Activated naive CD4-positive, alpha-beta T cell treated with anti-CD3 and anti-CD28 coated beads, Interleukin-2, amount 50 U/mL, for 72 hours (primary cell): Measurements from ENCODE around the gene BCAR3. TPM values are rescaled to one million over a fixed set of nuclear protein-coding genes. Genes with fewer than 3 reads are reported as not detected.

Experiments used
- ATAC-seq, 2 donors: fragments of 150-1000 bp; cut with Tn5 transposase; 2 replicates each; pipeline ENCODE4 v1.10.0; 2021; ENCODE audit warnings: mild to moderate bottlenecking in 2 of 2, moderate library complexity in 2 of 2
- DNase-seq, 2 donors: peaks; one replicate each; pipeline ENCODE4 v3.0.0; 2021 to 2022; ENCODE audit warnings: low spot score in 2 of 2
- H3K27ac Mint-ChIP-seq, 2 donors: one replicate each; pipeline ENCODE4 v1.8.0; 2022; ENCODE audit warnings: mild to moderate bottlenecking in 2 of 2, mixed read lengths in 2 of 2
- H3K36me3 Mint-ChIP-seq, 2 donors: one replicate each; pipeline ENCODE4 v1.8.0; 2022; ENCODE audit warnings: mixed read lengths in 2 of 2
- H3K9me3 Mint-ChIP-seq, 2 donors: one replicate each; pipeline ENCODE4 v1.8.0; 2022; ENCODE audit warnings: mixed read lengths in 2 of 2
- total RNA-seq, 2 donors: library from RNA; stranded (reverse); gene quantifications; one replicate each; pipeline ENCODE4 v1.2.3, GENCODE V29; 2022

Gene BCAR3
- total RNA-seq, 2 donors from 2014 or later: 0.25 to 0.72 TPM

DNA sequence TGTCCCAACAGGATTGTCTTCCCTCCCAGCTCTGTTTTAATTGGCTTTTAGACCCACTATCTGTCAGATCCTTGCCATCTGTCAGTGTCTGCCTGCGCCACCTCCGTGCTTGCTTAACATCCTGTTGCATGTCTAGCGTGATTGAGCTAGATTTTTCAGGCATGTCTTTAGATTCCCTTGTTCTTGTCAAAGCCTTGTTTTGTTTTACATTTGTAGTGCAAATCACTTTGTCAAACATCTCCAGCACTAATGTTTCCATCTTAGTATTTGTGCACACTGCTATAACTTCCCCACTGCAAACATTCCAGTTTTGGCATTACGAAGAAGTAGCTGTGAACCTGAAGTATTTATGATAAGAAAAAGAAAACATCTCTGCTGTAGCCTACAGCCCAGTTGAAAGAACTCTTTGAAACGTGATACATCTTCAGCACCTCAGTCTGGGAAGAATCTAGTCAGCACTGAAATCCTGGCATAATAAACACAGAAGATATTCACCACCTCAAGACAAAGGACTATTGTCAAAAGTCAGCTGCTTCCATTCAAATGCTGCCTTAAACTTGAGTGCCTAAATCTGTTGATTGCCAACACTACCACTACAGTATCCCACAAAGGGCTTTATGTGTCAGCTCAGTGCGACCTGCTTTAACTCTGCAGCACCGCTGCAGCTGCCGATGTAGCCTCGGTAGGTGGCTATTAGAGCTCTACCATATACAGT is 128.7 kb downstream of the BCAR3 start:
- Mint-ChIP-seq H3K9me3 (no peaks in the 10 kb centered on the region), H3K36me3 (no peaks in the 10 kb centered on the region), H3K27ac (no peak overlapping the region)
- ATAC-seq (no peak), DNase-seq (no peak)

DNA sequence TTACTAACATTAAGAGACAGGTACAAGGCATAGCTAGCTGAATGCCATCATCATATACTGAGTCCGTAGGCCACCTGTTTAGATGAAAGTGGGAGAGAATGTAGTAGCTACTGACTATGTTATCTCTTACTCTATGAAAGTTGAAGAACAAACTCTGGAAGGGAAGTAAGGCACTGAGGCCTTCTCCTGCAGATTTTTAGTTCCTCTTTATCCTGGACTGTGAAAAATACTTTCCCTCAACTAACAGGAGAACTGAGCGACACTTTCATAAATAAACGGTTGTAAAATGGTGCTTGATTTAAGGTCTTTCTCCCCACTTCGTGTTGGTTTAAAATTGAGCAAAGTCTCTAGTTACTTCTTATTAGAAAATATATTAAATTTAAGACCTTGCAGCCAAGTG is 131.8 kb downstream of the BCAR3 start:
- Mint-ChIP-seq H3K27ac (no peak overlapping the region), H3K9me3 (no peaks in the 10 kb centered on the region), H3K36me3 (no peaks in the 10 kb centered on the region)
- ATAC-seq (no peak), DNase-seq (no peak)

DNA sequence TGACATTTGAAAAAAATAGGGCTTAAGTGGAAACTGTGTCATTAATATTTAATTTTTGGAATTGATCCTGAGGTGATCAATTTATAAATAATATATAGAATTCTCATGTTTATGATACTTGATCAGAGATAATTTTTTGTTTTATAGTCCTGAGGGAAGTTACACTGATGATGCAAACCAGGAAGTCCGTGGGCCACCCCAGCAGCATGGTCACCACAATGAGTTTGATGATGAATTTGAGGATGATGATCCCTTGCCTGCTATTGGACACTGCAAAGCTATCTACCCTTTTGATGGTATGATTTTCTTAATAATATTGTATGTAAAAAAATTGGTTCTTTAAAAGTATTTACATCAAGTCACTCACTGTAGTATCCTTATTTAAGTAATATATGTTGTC is 132.5 kb downstream of the BCAR3 start:
- Mint-ChIP-seq H3K36me3 (no peaks in the 10 kb centered on the region), H3K27ac (no peak overlapping the region), H3K9me3 (no peaks in the 10 kb centered on the region)
- no peak for ATAC-seq
- no peak for DNase-seq

DNA sequence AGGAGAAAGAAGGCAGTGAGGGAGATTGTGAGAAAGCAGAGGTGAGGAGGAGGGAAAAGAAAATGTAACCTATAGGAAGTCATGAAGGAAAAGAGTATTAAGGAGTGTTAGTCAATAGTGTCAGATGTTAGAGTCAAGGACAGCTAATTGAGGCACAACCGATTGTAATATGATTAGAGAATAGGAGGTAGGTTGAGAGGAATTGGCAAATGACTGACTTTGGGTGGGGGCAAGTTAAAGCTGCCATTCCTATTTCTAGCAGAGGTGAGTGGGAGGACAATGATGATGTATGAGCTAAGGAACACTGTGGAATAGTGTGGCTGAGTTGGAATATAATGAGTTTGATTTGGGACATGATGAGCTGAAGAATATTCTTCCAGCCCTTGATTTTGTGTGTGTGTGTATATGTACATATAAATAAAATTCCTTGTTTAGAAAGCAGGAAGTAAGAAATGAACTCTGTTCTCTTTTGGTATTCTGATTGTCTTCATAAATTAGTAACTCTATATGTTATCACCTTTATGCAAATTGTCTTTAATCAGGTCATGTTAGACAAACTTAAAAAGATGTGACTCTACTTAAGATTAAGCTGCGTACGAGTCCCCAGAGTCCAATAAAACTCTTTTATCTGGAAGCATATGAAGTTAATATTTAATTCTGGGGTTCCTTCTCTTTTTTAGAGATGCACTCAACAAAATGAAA is 135.3 kb downstream of the BCAR3 start:
- Mint-ChIP-seq H3K36me3 (no peaks in the 10 kb centered on the region), H3K9me3 (no peaks in the 10 kb centered on the region), H3K27ac (no peak overlapping the region)
- ATAC-seq (no peak), DNase-seq (no peak)

DNA sequence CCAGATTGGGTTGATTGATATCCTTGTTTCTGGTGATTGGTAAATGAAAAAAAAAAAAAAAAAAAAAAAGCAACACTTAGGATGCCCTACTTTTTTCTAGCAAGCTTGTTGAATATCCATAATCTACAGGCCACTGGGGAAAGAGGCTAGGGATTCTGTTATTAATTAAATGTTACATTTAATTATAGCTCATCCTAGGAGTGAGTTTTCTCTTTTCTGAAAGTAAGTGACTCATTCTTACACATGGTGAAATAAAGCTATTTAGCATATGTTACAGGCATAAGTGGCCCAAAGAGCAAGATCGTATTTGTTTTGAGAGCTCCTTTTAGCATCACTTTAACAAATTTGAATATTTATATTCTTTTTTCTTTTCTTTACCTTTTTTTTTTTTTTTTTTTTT is 139.2 kb downstream of the BCAR3 start:
- ATAC-seq: no peak
- Mint-ChIP-seq H3K27ac (no peak overlapping the region), H3K9me3 (no peaks in the 10 kb centered on the region), H3K36me3 (no peaks in the 10 kb centered on the region)
- no peak for DNase-seq

DNA sequence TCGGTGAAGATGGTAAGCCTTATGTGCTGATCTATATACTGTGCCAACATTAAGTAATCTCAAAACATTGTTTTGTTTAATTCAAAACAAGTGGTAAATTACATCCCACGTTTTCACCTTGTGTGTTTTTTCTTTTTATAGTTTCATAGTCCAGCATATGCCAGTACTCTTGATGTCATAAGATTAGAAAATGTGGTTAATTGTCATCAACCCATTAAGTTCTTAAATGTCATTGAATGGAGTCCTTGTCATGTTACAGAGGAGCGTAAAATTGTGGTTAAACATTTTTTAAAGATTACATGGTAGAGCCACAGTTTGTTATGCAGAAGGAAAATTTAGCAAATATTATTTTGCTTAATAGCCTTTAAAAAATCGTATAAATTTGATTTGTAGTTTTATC is 140.6 kb downstream of the BCAR3 start:
- DNase-seq (no peak), ATAC-seq (no peak)
- Mint-ChIP-seq H3K9me3 (no peaks in the 10 kb centered on the region), H3K27ac (no peak overlapping the region), H3K36me3 (no peaks in the 10 kb centered on the region)

DNA sequence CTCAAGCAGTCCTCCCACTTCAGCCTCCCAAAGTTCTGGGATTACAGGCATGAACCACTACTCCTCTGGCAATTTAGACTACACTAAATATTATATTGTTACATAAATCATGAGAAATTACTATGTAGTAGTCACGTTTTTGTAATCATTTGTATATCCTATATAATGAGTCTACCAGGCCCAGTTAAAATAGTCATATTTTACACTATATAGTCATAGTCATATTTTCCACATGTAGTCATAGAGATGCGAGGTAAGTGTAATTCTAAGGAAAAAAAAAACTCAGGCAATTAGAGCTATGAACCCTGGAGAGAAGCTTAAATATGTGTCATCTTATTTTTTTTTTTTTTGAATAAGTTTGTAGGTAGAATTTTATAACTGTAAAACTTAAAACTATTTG is 143.7 kb downstream of the BCAR3 start:
- no peak for DNase-seq
- Mint-ChIP-seq H3K9me3 (no peaks in the 10 kb centered on the region), H3K36me3 (no peaks in the 10 kb centered on the region), H3K27ac (no peak overlapping the region)
- ATAC-seq: peak in 1 of 2 donors; percentile 74

DNA sequence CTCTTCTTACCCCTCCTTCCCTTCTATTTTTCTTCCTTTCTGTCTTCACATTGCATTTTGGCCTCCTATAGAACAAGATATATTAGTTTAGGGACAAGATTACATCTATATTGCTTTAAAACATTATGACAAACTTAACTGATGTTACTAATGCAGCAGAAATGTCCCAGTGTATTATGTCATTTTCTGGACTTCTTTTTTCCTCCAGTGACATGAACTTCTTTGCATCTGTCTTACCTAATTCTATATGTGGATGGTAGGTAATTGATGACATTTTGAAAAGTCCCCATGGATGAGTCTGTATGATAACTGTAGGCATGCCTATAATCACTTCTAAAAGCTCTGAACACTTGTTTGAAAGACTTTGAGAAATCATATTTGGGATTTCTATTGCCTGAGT is 144.2 kb downstream of the BCAR3 start:
- no peak overlapping the region for H3K27ac Mint-ChIP-seq
- no peak for ATAC-seq
- no peaks in the 10 kb centered on the region for H3K9me3 Mint-ChIP-seq
- DNase-seq: no peak
- H3K36me3 Mint-ChIP-seq: no peaks in the 10 kb centered on the region

DNA sequence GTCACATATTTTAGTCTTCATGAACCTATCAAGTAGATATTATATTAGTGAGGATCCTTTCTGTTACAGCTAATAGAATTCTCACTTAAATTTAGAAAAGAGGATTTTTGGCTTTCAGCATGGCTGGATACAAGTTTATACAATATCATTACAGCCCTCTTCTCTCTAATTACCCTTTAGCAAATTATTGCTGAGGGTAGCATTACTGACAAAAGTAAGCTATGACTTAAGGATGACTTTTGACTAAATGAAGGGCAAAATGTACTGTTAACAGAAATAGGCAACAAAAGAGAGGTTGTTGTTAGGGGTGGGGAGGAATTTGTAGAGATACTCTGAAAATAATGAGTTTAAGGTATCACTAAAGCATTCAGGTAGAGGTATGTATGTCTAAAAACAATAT is 148.0 kb downstream of the BCAR3 start:
- no peak for ATAC-seq
- Mint-ChIP-seq H3K36me3 (no peaks in the 10 kb centered on the region), H3K9me3 (no peaks in the 10 kb centered on the region), H3K27ac (no peak overlapping the region)
- DNase-seq: no peak

DNA sequence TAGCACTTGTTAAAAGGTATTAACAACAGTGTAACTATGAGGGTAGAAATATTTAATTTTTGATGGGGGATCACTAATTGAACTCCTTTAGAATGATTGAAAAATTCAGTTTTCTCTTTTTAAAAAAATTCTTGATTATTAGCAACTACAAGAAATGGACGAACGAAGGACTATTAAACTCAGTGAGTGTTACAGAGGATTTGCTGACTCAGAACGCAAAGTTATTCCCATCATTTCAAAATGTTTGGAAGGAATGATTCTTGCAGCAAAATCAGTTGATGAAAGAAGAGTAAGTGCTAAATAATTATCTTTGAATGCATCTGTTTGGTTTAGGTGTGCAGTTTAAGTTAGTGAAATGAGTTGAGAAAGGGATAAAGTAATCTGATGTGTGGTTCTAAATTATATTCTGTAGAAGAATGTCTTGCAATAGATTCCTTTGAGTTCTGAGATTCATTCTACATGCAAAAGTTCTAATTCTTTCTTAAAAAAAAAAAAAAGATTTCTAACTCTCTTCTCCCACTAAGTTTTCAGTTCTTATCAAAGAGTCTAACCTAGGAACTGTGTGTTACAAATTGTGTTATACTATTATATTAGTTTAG is 148.8 kb downstream of the BCAR3 start:
- H3K9me3 Mint-ChIP-seq: no peaks in the 10 kb centered on the region
- ATAC-seq (no peak), DNase-seq (no peak)
- no peaks in the 10 kb centered on the region for H3K36me3 Mint-ChIP-seq
- H3K27ac Mint-ChIP-seq: no peak overlapping the region

DNA sequence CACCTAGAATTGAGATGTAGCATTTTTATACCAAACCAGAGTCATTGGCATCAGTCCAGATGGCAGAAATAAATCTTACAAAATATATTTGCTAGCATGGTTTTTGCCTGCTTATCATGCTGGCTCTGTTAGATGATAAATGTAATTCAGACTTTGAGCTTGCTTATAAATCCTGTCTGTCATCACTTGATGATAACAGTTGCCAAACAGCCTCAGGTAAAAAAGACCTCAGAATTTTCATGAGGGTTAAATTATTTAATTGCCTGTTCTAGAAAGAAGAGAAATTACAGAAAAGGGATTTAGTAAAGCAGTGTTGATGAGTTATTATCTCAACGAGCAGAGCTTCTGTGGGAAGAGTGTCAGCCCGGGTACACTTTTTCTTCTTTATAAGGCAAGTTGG is 150.4 kb downstream of the BCAR3 start:
- Mint-ChIP-seq H3K36me3 (no peaks in the 10 kb centered on the region), H3K27ac (no peak overlapping the region), H3K9me3 (no peaks in the 10 kb centered on the region)
- ATAC-seq: no peak
- no peak for DNase-seq

DNA sequence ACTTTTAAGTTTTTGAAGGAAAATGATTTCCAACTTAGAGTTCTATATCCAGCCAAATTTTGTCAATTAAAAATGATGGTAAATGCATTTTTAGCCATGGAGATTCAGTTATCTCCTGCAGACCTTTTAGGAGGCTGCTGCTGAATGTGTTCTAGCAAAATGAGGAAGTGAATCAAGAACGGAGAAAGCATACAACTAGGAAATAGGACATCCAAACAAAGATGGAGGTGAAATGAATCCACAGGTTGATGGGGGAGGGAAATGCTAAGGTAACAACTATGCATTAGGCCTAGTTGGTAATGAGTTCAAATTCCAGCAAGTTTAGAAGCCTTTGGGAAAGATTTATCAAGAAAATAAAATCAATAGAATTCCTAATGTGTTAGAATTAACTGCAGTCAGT is 153.2 kb downstream of the BCAR3 start:
- DNase-seq (no peak), ATAC-seq (no peak)
- Mint-ChIP-seq H3K27ac (no peak overlapping the region), H3K9me3 (no peaks in the 10 kb centered on the region), H3K36me3 (no peaks in the 10 kb centered on the region)

DNA sequence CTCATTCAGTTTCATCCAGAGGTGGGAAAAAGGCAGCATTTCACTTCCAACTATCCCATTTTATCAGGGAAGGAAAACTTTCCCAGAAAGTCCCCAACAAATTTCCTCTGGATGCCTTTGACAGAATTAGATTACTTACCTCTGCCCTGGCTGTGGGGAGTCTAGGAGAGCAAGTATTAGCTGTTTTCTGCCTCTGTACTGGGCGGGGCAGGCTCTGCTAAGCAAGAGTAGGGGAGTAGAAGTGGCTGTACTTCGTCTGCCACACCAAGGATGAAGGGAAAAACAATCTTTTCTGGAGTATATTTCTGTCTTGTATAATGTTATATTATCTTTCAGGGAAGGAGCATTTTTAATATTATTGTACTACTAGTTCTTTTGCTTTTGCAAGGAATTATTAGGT is 155.2 kb downstream of the BCAR3 start:
- H3K9me3 Mint-ChIP-seq: no peaks in the 10 kb centered on the region
- H3K36me3 Mint-ChIP-seq: no peaks in the 10 kb centered on the region
- H3K27ac Mint-ChIP-seq: no peak overlapping the region
- ATAC-seq (no peak), DNase-seq (no peak)

DNA sequence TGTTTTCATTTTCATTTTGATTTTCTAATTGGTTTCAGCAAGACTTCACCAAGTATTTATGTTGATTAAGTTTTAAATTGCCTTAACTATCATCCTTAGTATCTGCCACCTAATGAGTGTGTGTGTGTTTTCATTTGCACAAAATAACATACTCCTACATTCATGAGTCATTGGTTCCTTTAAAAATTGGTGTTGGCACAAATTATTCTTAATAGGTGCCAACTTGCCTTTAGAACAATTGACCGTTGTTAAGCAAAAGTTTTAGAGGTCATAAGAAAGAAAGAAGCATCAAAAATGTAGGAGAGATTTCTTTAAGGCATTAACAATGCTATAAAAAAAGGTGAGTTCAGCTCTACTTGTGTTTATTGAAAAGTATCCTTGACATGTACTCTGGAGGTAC is 156.2 kb downstream of the BCAR3 start:
- no peak for ATAC-seq
- Mint-ChIP-seq H3K36me3 (no peaks in the 10 kb centered on the region), H3K9me3 (no peaks in the 10 kb centered on the region), H3K27ac (no peak overlapping the region)
- no peak for DNase-seq

DNA sequence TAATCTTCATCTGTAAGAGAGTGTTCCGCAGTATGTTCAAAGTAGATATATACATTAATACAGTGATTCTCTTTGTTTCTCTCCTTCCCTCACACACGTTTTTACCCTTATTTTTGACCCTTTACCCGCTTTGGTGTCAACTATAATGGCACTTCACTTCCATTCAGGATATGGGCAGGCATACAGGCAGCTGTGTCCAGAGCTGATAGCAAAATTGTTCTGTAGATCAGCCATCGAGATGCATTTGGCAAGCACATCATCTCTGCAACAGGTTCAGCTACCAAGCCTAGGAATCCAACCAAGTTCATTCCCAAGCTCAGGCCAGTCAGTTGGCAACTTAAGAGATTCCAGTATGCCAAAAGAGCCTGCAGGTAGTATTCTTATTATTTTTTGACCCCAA is 158.9 kb downstream of the BCAR3 start:
- H3K9me3 Mint-ChIP-seq: no peaks in the 10 kb centered on the region
- ATAC-seq (no peak), DNase-seq (no peak)
- H3K27ac Mint-ChIP-seq: no peak overlapping the region
- no peaks in the 10 kb centered on the region for H3K36me3 Mint-ChIP-seq

DNA sequence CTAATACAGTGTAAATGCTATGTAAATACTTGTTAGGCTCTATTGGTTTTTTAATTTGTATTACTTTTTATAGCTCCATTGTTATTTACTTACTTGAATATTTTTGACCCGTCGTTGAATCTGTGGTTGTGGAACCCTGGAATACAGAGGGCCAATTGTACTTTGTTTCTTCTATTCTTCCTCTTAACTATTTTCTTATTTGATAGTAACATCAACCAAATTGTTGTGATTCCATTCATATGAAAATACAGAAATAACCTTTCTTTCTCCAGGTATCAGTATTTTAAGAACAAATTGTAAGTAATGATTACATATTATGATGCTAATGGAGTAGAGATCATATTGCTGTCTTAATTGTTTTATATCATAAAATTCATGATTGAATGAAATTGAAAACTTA is 160.0 kb downstream of the BCAR3 start:
- H3K36me3 Mint-ChIP-seq: no peaks in the 10 kb centered on the region
- H3K27ac Mint-ChIP-seq: no peak overlapping the region
- DNase-seq: no peak
- ATAC-seq: no peak
- H3K9me3 Mint-ChIP-seq: peaks cover 0 to 6% of the 10 kb centered on the region in 2 donors

DNA sequence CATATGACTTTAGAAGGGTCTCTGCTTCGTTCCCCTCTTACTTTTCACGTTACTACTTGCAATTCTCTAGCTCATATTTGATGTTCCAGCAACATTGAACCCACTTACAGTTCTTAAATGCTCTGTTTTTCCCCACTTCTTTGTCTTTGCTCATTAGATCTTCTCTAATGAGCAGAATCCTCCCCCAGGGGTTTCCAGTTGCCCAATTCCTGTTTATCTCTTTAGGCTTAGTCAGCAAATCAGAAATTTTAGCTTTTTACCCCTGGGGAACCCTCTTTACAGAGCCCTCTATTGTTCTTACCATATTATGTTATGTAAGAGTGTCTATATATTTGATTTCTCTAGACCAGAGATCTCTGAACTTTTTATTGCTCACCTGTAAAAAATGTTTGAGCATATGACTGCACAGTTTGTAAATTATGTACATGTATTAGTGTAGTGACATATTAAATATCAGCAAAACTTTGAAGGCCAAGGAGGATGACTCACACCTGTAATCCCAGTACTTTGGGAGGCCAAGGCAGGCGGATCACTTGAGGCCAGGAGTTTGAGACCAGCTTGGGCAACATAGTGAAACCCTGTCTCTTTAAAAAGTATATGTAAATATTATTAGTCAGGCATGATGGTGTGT is 162.3 kb downstream of the BCAR3 start:
- H3K36me3 Mint-ChIP-seq: no peaks in the 10 kb centered on the region
- ATAC-seq (no peak), DNase-seq (no peak)
- H3K27ac Mint-ChIP-seq: no peak overlapping the region
- peaks cover 0 to 6% of the 10 kb centered on the region in 2 donors for H3K9me3 Mint-ChIP-seq
